Mucosa of descending colon (tissue), 3 donors: ENCODE measurements around the gene KRTAP5-1. TPM values are rescaled to one million over a fixed set of nuclear protein-coding genes. Genes with fewer than 3 reads are reported as not detected.
A peak's percentile ranks its signal among the peaks of the same experiment; 100 is the strongest.

Experiments
- ATAC-seq: fragments of 200-7000 bp; cut with Tn5 transposase; one replicate; pipeline ENCODE4 v1.9.1; 2020; ENCODE audit warnings: mild to moderate bottlenecking, moderate library complexity
- DNase-seq, 3 donors: peaks; one replicate each; pipeline ENCODE4 v3.0.0-alpha.2; 2020
- H3K36me3 ChIP-seq: fragments of 200-600 bp; one replicate; pipeline ENCODE4 v1.8.0; 2021; ENCODE audit warnings: low read depth, mild to moderate bottlenecking
- H3K4me1 ChIP-seq: fragments of 200-600 bp; one replicate; pipeline ENCODE4 v1.8.0; 2021; ENCODE audit warnings: low read depth, mild to moderate bottlenecking
- H3K4me3 ChIP-seq: fragments of 200-600 bp; one replicate; pipeline ENCODE4 v1.8.0; 2021; ENCODE audit warnings: mild to moderate bottlenecking
- H3K9me3 ChIP-seq: fragments of 200-600 bp; one replicate; pipeline ENCODE4 v1.8.0; 2021; ENCODE audit warnings: mild to moderate bottlenecking
- intact Hi-C, 2 donors: fragments of 100-400 bp; cut with DNase I in 1 of 2; cut with micrococcal nuclease in 1 of 2; formaldehyde crosslinking; loops; one replicate each; pipeline versions ENCODE4 v1.11.0 to v1.11.1; 2022; cut with DNase I, micrococcal nuclease
- total RNA-seq, 3 donors: library from RNA; stranded (reverse); fragmentation: NEBNext Ultra II Directional in 2 of 3; extraction: Animal tissue kit (Norgen Biotek cat#: 25700) in 2 of 3; gene quantifications; one replicate each; pipeline versions ENCODE4 v1.2.1 to v1.2.4, GENCODE V29; 2021 to 2023
- TF ChIP-seq, protein P1 (sequence below): fragments of 200-600 bp; IDR thresholded peaks from one replicate; pipeline ENCODE4 v1.8.0; 2022; ENCODE audit warnings: antibody characterized with exemption, mild to moderate bottlenecking
- donor health status: DM: no; HTN: no; CAD: no; lungs with moderate emphysema.
- donor health status: DM: no; HTN: no; CAD: no.
- donor health status: DM: no; HTN: yes; CAD: no.

KRTAP5-1 gene
- total RNA-seq, 3 donors from 2014 or later: not detected

DNA sequence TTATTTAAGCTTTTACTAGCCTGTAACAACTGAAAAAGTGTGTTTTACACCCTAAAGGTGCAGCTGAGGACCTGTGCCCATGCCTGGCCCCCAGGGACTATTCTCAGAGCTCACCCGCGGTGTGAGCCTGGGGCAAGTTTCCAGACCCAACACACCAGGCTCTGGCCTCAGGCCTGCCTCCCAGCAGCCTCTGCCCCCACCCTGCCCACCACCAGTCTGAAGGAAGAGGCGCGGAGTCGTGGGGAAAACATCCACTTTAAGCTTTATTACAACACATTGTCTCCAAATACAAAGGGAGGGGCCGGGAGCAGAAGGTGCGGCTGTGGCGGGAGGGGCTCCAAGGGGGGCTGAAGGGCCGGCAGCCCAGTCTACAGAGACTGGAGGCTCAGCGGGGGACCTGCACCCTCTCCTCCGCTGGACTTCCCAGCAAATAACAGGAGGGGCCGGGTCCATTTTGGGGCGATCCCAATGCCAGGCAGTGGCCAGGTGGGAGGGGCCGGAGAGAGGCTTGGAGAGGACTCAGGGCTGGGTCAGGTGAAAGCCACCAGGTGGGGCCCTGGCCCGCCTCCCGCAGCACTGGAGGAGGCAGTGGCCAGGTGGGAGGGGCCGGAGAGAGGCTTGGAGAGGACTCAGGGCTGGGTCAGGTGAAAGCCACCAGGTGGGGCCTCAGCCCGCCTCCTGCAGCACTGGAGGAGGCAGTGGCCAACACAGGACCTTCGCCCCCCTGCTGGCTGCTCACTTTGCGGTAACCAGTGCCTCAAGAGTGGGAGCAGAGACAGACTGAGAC is 31.1 kb downstream of the KRTAP5-1 start:
- DNase-seq (peak; percentile 88 to 92 (median 89)), ATAC-seq (peak; percentile 86)
- no peaks in the 10 kb centered on the region for H3K36me3 ChIP-seq
- no peaks in the 10 kb centered on the region for H3K9me3 ChIP-seq
- peaks cover 19% of the 10 kb centered on the region for H3K4me1 ChIP-seq
- intact Hi-C loops: no loop called here
- no peak overlapping the region for H3K4me3 ChIP-seq
- TF ChIP-seq, protein P1, sequence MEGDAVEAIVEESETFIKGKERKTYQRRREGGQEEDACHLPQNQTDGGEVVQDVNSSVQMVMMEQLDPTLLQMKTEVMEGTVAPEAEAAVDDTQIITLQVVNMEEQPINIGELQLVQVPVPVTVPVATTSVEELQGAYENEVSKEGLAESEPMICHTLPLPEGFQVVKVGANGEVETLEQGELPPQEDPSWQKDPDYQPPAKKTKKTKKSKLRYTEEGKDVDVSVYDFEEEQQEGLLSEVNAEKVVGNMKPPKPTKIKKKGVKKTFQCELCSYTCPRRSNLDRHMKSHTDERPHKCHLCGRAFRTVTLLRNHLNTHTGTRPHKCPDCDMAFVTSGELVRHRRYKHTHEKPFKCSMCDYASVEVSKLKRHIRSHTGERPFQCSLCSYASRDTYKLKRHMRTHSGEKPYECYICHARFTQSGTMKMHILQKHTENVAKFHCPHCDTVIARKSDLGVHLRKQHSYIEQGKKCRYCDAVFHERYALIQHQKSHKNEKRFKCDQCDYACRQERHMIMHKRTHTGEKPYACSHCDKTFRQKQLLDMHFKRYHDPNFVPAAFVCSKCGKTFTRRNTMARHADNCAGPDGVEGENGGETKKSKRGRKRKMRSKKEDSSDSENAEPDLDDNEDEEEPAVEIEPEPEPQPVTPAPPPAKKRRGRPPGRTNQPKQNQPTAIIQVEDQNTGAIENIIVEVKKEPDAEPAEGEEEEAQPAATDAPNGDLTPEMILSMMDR: no peak

DNA sequence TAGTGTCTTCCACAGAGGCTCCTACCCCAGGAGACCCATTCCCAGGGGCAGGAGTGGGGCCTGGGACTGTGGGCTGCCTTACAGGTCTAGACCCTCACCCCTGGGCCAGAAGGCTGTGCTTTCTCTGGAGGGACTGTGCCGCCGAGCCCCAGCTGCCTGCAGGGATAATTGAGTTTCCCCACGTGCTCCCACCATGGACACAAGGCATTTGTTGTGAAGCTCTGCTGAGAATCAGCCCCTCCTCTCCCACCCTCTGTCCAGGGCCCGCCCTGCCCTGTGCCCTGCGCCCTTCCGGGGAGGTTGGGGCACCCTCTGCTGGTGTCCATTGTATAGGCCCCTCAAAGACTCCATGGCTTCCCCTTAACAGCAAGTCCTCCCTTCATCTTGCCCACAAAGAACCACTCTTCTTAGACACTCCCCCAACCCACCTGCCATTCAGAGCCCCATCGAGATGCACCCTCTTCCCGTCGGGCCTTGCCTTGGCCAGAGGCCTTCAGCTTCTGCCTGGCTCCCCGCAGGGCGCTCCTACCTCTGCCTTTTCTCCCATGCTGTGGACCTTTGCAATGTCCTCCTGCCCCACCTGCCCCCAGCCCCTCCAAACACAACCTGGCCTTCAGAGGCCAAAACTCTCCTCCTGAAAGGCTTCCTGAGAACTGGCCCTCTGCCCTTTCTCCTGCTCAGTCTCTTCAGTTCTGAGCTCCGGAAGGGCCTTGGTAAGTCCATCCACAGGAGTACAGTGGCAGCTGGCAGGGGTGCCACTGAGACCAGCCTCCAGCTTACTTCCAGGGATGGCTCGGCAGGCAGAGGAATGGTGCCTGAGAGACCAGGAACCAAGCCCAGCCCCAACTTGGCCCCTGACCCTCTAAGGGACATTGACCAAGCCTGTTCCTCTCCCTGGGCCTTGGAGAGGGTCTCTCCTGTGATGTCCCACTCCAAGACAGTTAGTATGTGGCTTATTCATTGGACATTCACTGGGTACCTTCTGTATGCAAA is 35.4 kb downstream of the KRTAP5-1 start:
- intact Hi-C loops: no loop called here
- H3K36me3 ChIP-seq: no peaks in the 10 kb centered on the region
- no peaks in the 10 kb centered on the region for H3K9me3 ChIP-seq
- ATAC-seq (no peak), DNase-seq (no peak)
- H3K4me1 ChIP-seq: peaks cover 38% of the 10 kb centered on the region
- no peak overlapping the region for H3K4me3 ChIP-seq
- TF ChIP-seq, protein P1: no peak

DNA sequence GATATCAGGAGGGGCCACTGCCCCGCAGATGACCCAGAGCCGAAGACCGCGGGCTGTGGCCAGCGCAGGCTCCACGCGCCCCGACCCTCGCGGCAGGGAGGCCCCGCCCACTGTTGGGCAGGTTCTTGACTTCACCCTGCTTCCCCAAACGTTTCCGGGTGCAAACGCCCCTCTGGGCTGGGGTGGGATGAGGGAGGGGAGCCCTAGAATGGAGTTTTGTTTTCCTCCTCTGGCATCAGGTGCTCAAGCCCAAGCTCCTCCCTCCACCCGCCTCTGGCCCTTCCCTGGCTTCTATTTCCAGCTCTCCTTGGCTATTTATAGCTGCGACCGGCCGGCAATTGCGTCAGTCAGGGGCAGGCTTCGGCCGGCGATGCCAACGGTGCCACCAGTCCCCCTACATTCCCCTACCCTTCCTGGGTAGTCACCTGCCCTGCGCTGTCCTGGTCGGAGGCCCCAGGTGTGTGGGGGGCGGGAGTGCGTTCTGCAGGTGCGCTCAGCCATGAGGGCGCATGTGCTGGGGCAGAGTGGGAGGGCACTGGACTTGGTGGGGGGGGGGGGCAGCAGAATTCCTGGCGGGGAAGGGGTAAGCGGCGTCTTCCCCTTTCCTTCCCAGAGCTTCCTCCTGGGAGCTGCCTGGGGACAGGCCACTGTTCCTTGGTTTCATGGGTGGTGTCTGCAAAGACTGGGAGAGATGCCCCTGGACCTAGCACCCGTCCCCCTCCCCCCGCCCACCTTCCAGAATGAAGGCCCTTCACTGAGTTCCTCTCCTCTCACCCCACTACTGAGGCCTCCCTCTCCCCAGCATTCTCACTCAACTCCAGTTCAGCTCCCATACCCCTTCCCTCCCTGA is 36.6 kb downstream of the KRTAP5-1 start:
- H3K4me1 ChIP-seq: peaks cover 32% of the 10 kb centered on the region
- ATAC-seq (peak; percentile 65), DNase-seq (peak; percentile 82 to 88 (median 86))
- H3K4me3 ChIP-seq: no peak overlapping the region
- no peaks in the 10 kb centered on the region for H3K36me3 ChIP-seq
- TF ChIP-seq, protein P1: no peak
- intact Hi-C loops: no loop called here
- no peaks in the 10 kb centered on the region for H3K9me3 ChIP-seq

DNA sequence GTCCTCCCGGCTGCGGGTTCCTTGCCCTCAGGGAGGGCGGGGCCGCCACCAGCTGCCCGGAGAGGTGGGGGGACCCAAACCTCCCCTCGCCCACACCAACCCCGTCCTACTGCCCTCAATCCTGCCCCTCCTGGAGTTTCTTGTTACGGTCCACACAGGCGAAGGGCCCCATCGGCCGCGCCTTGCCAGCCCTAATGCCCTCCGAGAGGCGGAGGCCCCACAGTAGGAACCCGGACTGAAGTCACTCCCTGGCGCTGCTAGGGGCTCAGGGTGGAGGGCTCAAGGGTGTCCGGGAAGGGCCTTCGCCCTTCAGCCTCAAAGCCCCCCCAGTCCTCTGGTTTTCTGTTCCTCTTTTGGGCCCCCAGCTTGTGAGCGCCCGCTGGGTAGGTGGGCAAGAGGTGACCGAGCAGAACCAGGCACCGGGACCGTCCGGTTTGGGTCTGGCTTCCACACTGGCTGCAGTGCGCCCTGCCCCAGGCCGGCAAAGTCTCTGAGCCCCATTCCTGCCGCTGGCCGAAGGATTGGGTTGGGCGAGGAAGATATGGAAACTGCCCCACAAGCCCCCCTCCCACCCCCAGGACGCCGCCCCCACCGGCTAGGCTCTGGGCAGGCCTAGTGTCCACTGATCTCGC is 37.5 kb downstream of the KRTAP5-1 start:
- peak in 1 of 3 donors; percentile 62 for DNase-seq
- Histone ChIP-seq H3K4me1 (peaks cover 33% of the 10 kb centered on the region), H3K9me3 (no peaks in the 10 kb centered on the region), H3K36me3 (no peaks in the 10 kb centered on the region), H3K4me3 (no peak overlapping the region)
- TF ChIP-seq, protein P1: no peak
- ATAC-seq: peak; percentile 31
- intact Hi-C loops: no loop called here
